MCF 10A (cell line): ENCODE data around the gene LMO2. TPM values are rescaled to one million over a fixed set of nuclear protein-coding genes. Genes with fewer than 3 reads are reported as not detected.

ENCODE experiments used
- BruUV-seq: library from RNA; stranded (reverse); fragments of 400-500 nt; replicated peaks from 2 replicates; lab custom pipeline; 2021; lab: Mats Ljungman, UMichigan
- CTCF ChIA-PET: fragments of 300-600 bp; sonication (Branson Sonifier 250); formaldehyde crosslinking; extraction: SDS; loops from one replicate; lab custom pipeline; 2021; ENCODE audit warnings: antibody characterized with exemption, inconsistent platforms; lab: Yijun Ruan, JAX
- POLR2A ChIA-PET: fragments of 300-600, 350-650 bp; sonication (Branson Sonifier 250); formaldehyde crosslinking; extraction: SDS; loops from one replicate; lab custom pipeline; 2020; ENCODE audit warnings: antibody characterized with exemption, inconsistent platforms; lab: Yijun Ruan, JAX
- DNase-seq: peaks from one replicate; pipeline ENCODE4 v3.0.0-alpha.2; 2018; ENCODE audit not compliant: unreplicated experiment
- H3K27ac Mint-ChIP-seq: one replicate; pipeline ENCODE4 v1.8.0; 2022; ENCODE audit warnings: mild to moderate bottlenecking, low read depth, mixed read lengths; ENCODE audit not compliant: unreplicated experiment
- H3K27me3 Mint-ChIP-seq: one replicate; pipeline ENCODE4 v1.8.0; 2022; ENCODE audit warnings: mixed read lengths; ENCODE audit not compliant: insufficient read depth, unreplicated experiment
- H3K36me3 Mint-ChIP-seq: one replicate; pipeline ENCODE4 v1.8.0; 2022; ENCODE audit warnings: mild to moderate bottlenecking, moderate library complexity, mixed read lengths; ENCODE audit not compliant: insufficient read depth, unreplicated experiment
- H3K4me1 Mint-ChIP-seq: one replicate; pipeline ENCODE4 v1.8.0; 2022; ENCODE audit warnings: mixed read lengths; ENCODE audit not compliant: insufficient read depth, unreplicated experiment
- H3K4me3 Mint-ChIP-seq: one replicate; pipeline ENCODE4 v1.8.0; 2022; ENCODE audit warnings: mild to moderate bottlenecking, moderate library complexity, mixed read lengths; ENCODE audit not compliant: unreplicated experiment
- H3K9me3 Mint-ChIP-seq: one replicate; pipeline ENCODE4 v1.8.0; 2022; ENCODE audit warnings: mixed read lengths; ENCODE audit not compliant: unreplicated experiment
- CTCF ChIP-seq: fragments of 200-600 bp; IDR thresholded peaks from one replicate; pipeline ENCODE4 v1.8.0; 2022; ENCODE audit warnings: antibody characterized with exemption, mild to moderate bottlenecking; ENCODE audit not compliant: unreplicated experiment
- intact Hi-C: fragments of 100-400 bp; cut with micrococcal nuclease; formaldehyde crosslinking; loops from 2 replicates; pipeline ENCODE4 v1.14.1; 2022
- total RNA-seq: library from RNA; stranded (reverse); gene quantifications from 2 replicates; pipeline ENCODE4 v1.2.3, GENCODE V29; 2022

LMO2 gene
- total RNA-seq, 1 experiment from 2014 or later, result 0.89 TPM

GRCh38 chr11:33915526-33915925 is 23.6 kb upstream of the LMO2 start:
- no peak for TF ChIP-seq CTCF
- no peak overlapping the region for H3K27ac Mint-ChIP-seq
- no peak for DNase-seq
- intact Hi-C loops, result no loop called here
- no TSS peak for BruUV-seq
- ChIA-PET POLR2A (no interaction called here), CTCF (interaction anchor here (0.6 to 2.5 kb wide), 3 partner anchors 55 to 615 kb away, joined by 3 to 7 read pairs (median 6); no protein-coding TSS in a partner anchor)
- peaks cover 7% of the 10 kb centered on the region for H3K9me3 Mint-ChIP-seq
- H3K4me3 Mint-ChIP-seq, result no peak overlapping the region
- H3K4me1 Mint-ChIP-seq, result peaks cover 10% of the 10 kb centered on the region
- H3K27me3 Mint-ChIP-seq, result peaks cover 13% of the 10 kb centered on the region
- H3K36me3 Mint-ChIP-seq, result no peaks in the 10 kb centered on the region

GRCh38 chr11:33913991-33914390 is 22.1 kb upstream of the LMO2 start:
- H3K36me3 Mint-ChIP-seq, result no peaks in the 10 kb centered on the region
- CTCF ChIA-PET, result interaction anchor here (0.6 to 0.7 kb wide), 2 partner anchors 67 to 87 kb away, joined by 3 read pairs; no protein-coding TSS in a partner anchor
- H3K27ac Mint-ChIP-seq, result no peak overlapping the region
- intact Hi-C loops, result no loop called here
- no peak for TF ChIP-seq CTCF
- DNase-seq, result no peak
- no peak overlapping the region for H3K4me3 Mint-ChIP-seq
- H3K27me3 Mint-ChIP-seq, result peaks cover 13% of the 10 kb centered on the region
- no TSS peak for BruUV-seq
- POLR2A ChIA-PET, result interaction anchor here (0.6 to 3.7 kb wide), 3 partner anchors 15 to 79 kb away, joined by 3 to 14 read pairs (median 5); no protein-coding TSS in a partner anchor
- H3K4me1 Mint-ChIP-seq, result peaks cover 10% of the 10 kb centered on the region
- H3K9me3 Mint-ChIP-seq, result peaks cover 7% of the 10 kb centered on the region

- H3K27ac Mint-ChIP-seq, result no peak overlapping the region
- peaks cover 6% of the 10 kb centered on the region for H3K9me3 Mint-ChIP-seq
- TF ChIP-seq CTCF, result no peak
- ChIA-PET POLR2A (interaction anchor here (0.5 to 3.7 kb wide), 10 partner anchors 9 to 743 kb away, joined by 3 to 14 read pairs (median 3); no protein-coding TSS in a partner anchor), CTCF (interaction anchor here (0.6 to 1.3 kb wide), 9 partner anchors 17 to 550 kb away, joined by 3 to 7 read pairs (median 4); no protein-coding TSS in a partner anchor)
- peaks cover 10% of the 10 kb centered on the region for H3K4me1 Mint-ChIP-seq
- DNase-seq, result peak; percentile 92
- BruUV-seq, result no TSS peak
- no peak overlapping the region for H3K4me3 Mint-ChIP-seq
- peaks cover 13% of the 10 kb centered on the region for H3K27me3 Mint-ChIP-seq
- intact Hi-C loops, result no loop called here
- no peaks in the 10 kb centered on the region for H3K36me3 Mint-ChIP-seq
Observed at GRCh38 chr11:33912405-33913361, 20.8 kb upstream of the LMO2 start.

- CTCF ChIA-PET, result interaction anchor here (0.6 to 2.7 kb wide), 4 partner anchors 12 to 77 kb away, joined by 3 to 8 read pairs (median 3); no protein-coding TSS in a partner anchor
- no peak for DNase-seq
- peaks cover 10% of the 10 kb centered on the region for H3K4me1 Mint-ChIP-seq
- no peaks in the 10 kb centered on the region for H3K9me3 Mint-ChIP-seq
- no peak overlapping the region for H3K27ac Mint-ChIP-seq
- peaks cover 7% of the 10 kb centered on the region for H3K27me3 Mint-ChIP-seq
- H3K36me3 Mint-ChIP-seq, result no peaks in the 10 kb centered on the region
- BruUV-seq, result no TSS peak
- TF ChIP-seq CTCF, result no peak
- no peak overlapping the region for H3K4me3 Mint-ChIP-seq
- intact Hi-C loops, result no loop called here
- POLR2A ChIA-PET, result interaction anchor here (3.7 kb wide), 1 partner anchor 12 kb away, joined by 14 read pairs; no protein-coding TSS in a partner anchor
Observed at GRCh38 chr11:33910958-33911339, 19.1 kb upstream of the LMO2 start.
